Keratinocyte (primary cell): ENCODE measurements around the gene CCL22. TPM values are rescaled to one million over a fixed set of nuclear protein-coding genes. Genes with fewer than 3 reads are reported as not detected.

Experiments
- DNase-seq: peaks from one replicate; pipeline ENCODE4 v3.0.0-alpha.2; 2011; ENCODE audit warnings: low read depth, missing footprints, low spot score
- FAIRE-seq: peaks from 2 replicates; lab custom pipeline; 2011; peaks lifted over from hg19 to GRCh38; lab: Jason Lieb, UNC
- H2AFZ ChIP-seq: 2 replicates; pipeline ENCODE4 v1.6.0; 2012; ENCODE audit warnings: low read length, control low read depth, inconsistent platforms; ENCODE audit not compliant: control insufficient read depth
- H3K27ac ChIP-seq: 2 replicates; pipeline ENCODE4 v1.5.1; 2011; ENCODE audit warnings: low read length; ENCODE audit not compliant: control insufficient read depth, insufficient read depth
- H3K27me3 ChIP-seq: 3 replicates; pipeline ENCODE4 v1.6.0; 2011; ENCODE audit warnings: low read length; ENCODE audit not compliant: control insufficient read depth, insufficient read depth; ENCODE audit errors: extremely low read depth
- H3K36me3 ChIP-seq, 2 experiments: 2 replicates in 1 of 2; 3 replicates in 1 of 2; pipeline ENCODE4 v1.5.1; 2011; ENCODE audit warnings: low read length in 2 of 2, mild to moderate bottlenecking in 1 of 2; ENCODE audit not compliant: control insufficient read depth in 2 of 2, insufficient read depth in 2 of 2; ENCODE audit errors: extremely low read depth in 1 of 2
- H3K4me1 ChIP-seq: 3 replicates; pipeline ENCODE4 v1.5.1; 2011; ENCODE audit warnings: low read length; ENCODE audit not compliant: control insufficient read depth, insufficient read depth; ENCODE audit errors: extremely low read depth
- H3K4me2 ChIP-seq: 3 replicates; pipeline ENCODE4 v1.6.0; 2011; ENCODE audit warnings: low read depth, low read length; ENCODE audit not compliant: control insufficient read depth, insufficient read depth; ENCODE audit errors: extremely low read depth
- H3K4me3 ChIP-seq, 3 experiments: fragments of 200-600 bp in 1 of 3; sonication (generic) in 1 of 3; 2 replicates in 2 of 3; 3 replicates in 1 of 3; pipeline ENCODE4 v1.5.1; 2011 to 2016; ENCODE audit warnings: low read length in 3 of 3, mild to moderate bottlenecking in 3 of 3, control low read depth in 2 of 3, inconsistent platforms in 1 of 3, low read depth in 1 of 3, mixed read lengths in 1 of 3, mixed run types in 1 of 3, moderate library complexity in 1 of 3; ENCODE audit not compliant: control insufficient read depth in 2 of 3, insufficient read depth in 2 of 3; ENCODE audit errors: extremely low read depth in 1 of 3
- H3K79me2 ChIP-seq: 2 replicates; pipeline ENCODE4 v1.6.0; 2012; ENCODE audit warnings: low read length; ENCODE audit not compliant: control insufficient read depth, insufficient read depth
- H3K9ac ChIP-seq: 3 replicates; pipeline ENCODE4 v1.6.0; 2011; ENCODE audit warnings: low read length; ENCODE audit not compliant: control insufficient read depth, insufficient read depth; ENCODE audit errors: extremely low read depth
- H3K9me1 ChIP-seq: 3 replicates; pipeline ENCODE4 v1.6.0; 2011; ENCODE audit warnings: low read length; ENCODE audit not compliant: control insufficient read depth, insufficient read depth; ENCODE audit errors: extremely low read depth
- H3K9me3 ChIP-seq: 2 replicates; pipeline ENCODE4 v1.5.1; 2012; ENCODE audit warnings: low read depth, low read length; ENCODE audit not compliant: control insufficient read depth
- H4K20me1 ChIP-seq: 3 replicates; pipeline ENCODE4 v1.6.0; 2011; ENCODE audit warnings: low read length; ENCODE audit not compliant: control insufficient read depth, insufficient read depth; ENCODE audit errors: extremely low read depth
- CTCF ChIP-seq, 3 experiments: IDR thresholded peaks in 1 of 3; conservative IDR thresholded peaks in 1 of 3; optimal IDR thresholded peaks in 1 of 3; 2 replicates in 2 of 3; 3 replicates in 1 of 3; pipeline versions ENCODE3 to v1.5.1; 2011; ENCODE audit warnings: low read length in 3 of 3, mild to moderate bottlenecking in 3 of 3, moderate library complexity in 2 of 3, control low read depth in 1 of 3, inconsistent platforms in 1 of 3; ENCODE audit not compliant: insufficient read depth in 2 of 3; ENCODE audit errors: extremely low read depth in 1 of 3
- EZH2 ChIP-seq: IDR thresholded peaks from one replicate; pipeline ENCODE4 v1.6.1; 2012; ENCODE audit warnings: inconsistent platforms, mild to moderate bottlenecking, low read length, moderate library complexity
- dilution Hi-C: fragments of 300-500 bp; cut with MboI; formaldehyde crosslinking; loops from one replicate; pipeline ENCODE4 v1.7.0; 2020; ENCODE audit warnings: low sequenced_read_pairs; ENCODE audit not compliant: extremely low pct_ligation_motif_present
- polyA plus RNA-seq, 5 experiments: library from polyadenylated mRNA; depleted of rRNA in 3 of 5; stranded (reverse) in 3 of 5; stranded (forward) in 1 of 5; unstranded in 1 of 5; fragments of >200 nt; gene quantifications; 1 replicate in 1 of 5; 2 replicates in 3 of 5; 3 replicates in 1 of 5; pipeline versions ENCODE4 v1.2.1 to v1.2.3, GENCODE V29; 2011 to 2012; ENCODE audit warnings: missing spikeins in 2 of 5, low read depth in 1 of 5, low replicate concordance in 1 of 5

The CCL22 gene
- polyA plus RNA-seq, 1 donor (not counting 4 experiments of a cell fraction or from before 2014, with no cell fraction given) = not detected

GRCh38 chr16:57412584-57412983 is 54.0 kb downstream of the CCL22 start:
- Histone ChIP-seq H3K27ac (no peak overlapping the region), H3K27me3 (peaks cover 14% of the 10 kb centered on the region), H3K9me1 (no peaks in the 10 kb centered on the region), H3K4me3 (no peak overlapping the region), H2AFZ (no peak overlapping the region), H3K9ac (no peak overlapping the region), H3K4me1 (peaks cover 16% of the 10 kb centered on the region), H3K79me2 (no peaks in the 10 kb centered on the region), H3K4me2 (no peak overlapping the region), H3K9me3 (peaks cover under 1% of the 10 kb centered on the region), H4K20me1 (no peaks in the 10 kb centered on the region), H3K36me3 (no peaks in the 10 kb centered on the region)
- no peak for TF ChIP-seq CTCF (optimal IDR thresholded peaks at IDR 0.05 in 1 of 3, IDR thresholded peaks at IDR 0.05 in 1 of 3, conservative IDR thresholded peaks at IDR 0.05 in 1 of 3; ENCODE audit: extremely low read depth in 1 of 3, insufficient read depth in 2 of 3, low read length in 3 of 3)
- no peak for TF ChIP-seq EZH2
- FAIRE-seq (no peak), DNase-seq (no peak)
- dilution Hi-C loops = loop anchor here (10.0 kb wide), 1 partner anchor 68 kb away; no protein-coding TSS in a partner anchor

GRCh38 chr16:57413301-57413730 is 54.7 kb downstream of the CCL22 start:
- dilution Hi-C loops = loop anchor here (10.0 kb wide), 1 partner anchor 69 kb away; no protein-coding TSS in a partner anchor
- no peak overlapping the region for H3K4me3 ChIP-seq
- no peak for FAIRE-seq

More at GRCh38 chr16:57413301-57413730, 54.7 kb downstream of the CCL22 start:
- H3K9me3 ChIP-seq = no peaks in the 10 kb centered on the region
- TF ChIP-seq EZH2 (no peak), CTCF (optimal IDR thresholded peaks at IDR 0.05 in 1 of 3, IDR thresholded peaks at IDR 0.05 in 1 of 3, conservative IDR thresholded peaks at IDR 0.05 in 1 of 3; ENCODE audit: extremely low read depth in 1 of 3, insufficient read depth in 2 of 3, low read length in 3 of 3) (no peak)
- H3K4me2 ChIP-seq = no peak overlapping the region
- no peaks in the 10 kb centered on the region for H3K9me1 ChIP-seq
- peaks cover 23% of the 10 kb centered on the region for H3K4me1 ChIP-seq
- H3K79me2 ChIP-seq = no peaks in the 10 kb centered on the region
- no peaks in the 10 kb centered on the region for H3K36me3 ChIP-seq
- H3K9ac ChIP-seq = no peak overlapping the region
- H4K20me1 ChIP-seq = no peaks in the 10 kb centered on the region
- H3K27me3 ChIP-seq = peaks cover 14% of the 10 kb centered on the region
- no peak overlapping the region for H3K27ac ChIP-seq
- DNase-seq = no peak
- no peak overlapping the region for H2AFZ ChIP-seq
